C4-2B (cell line): ENCODE results near the gene OR7A10.

Source experiments
- CTCF ChIP-seq: fragments of 450-650 bp; conservative IDR thresholded peaks from 2 replicates; pipeline ENCODE4 v1.5.1; 2017; ENCODE audit warnings: mild to moderate bottlenecking
- ZFX ChIP-seq: fragments of 450-650 bp; IDR thresholded peaks from 2 replicates; pipeline ENCODE4 v1.6.1; 2017

GRCh38 chr19:14814982-14815652 lies 33.6 kb downstream of the OR7A10 start:
- no peak for TF ChIP-seq CTCF
- TF ChIP-seq ZFX, result no peak
